GM12801 (cell line): ENCODE measurements around the gene SF3A1.

Experiments
- CTCF ChIP-seq: IDR thresholded peaks from one replicate; pipeline ENCODE4 v1.5.1; 2011; ENCODE audit warnings: control low read depth; ENCODE audit not compliant: insufficient read length; ENCODE audit errors: extremely low read depth

The SF3A1 gene

GRCh38 chr22:30289141-30289979, 67.3 kb downstream of the SF3A1 start, which contains the start of gene CASTOR1:
Gene CASTOR1, minus strand, starts transcription at chr22:30289505. Its CDS starts 8 bp downstream, at chr22:30289497.
- no peak for TF ChIP-seq CTCF

GRCh38 chr22:30288419-30289140, 68.1 kb downstream of the SF3A1 start:
- TF ChIP-seq CTCF: no peak

GRCh38 chr22:30287648-30288418, 68.9 kb downstream of the SF3A1 start:
- no peak for TF ChIP-seq CTCF

GRCh38 chr22:30286813-30287647, 69.7 kb downstream of the SF3A1 start:
- no peak for TF ChIP-seq CTCF

GRCh38 chr22:30286331-30286730, 70.4 kb downstream of the SF3A1 start:
- TF ChIP-seq CTCF: no peak

- TF ChIP-seq CTCF: no peak
Observed at GRCh38 chr22:30285846-30286200, 70.9 kb downstream of the SF3A1 start.
